ENCODE measurements around the gene OSM.

The OSM gene

GRCh38 chr22:30292069-30292970 lies 25.7 kb upstream of the OSM start:
- TF ChIP-seq ZSCAN4 (tag by site-specific recombination; IDR thresholded peaks at IDR 0.05) (no peak), ZNF600 (tag by site-specific recombination; IDR thresholded peaks at IDR 0.05) (0 out of 2 replicates have a peak, but pooled peaks have one; percentile 16)
- no peaks in the 10 kb centered on the region for H3K9me3 ChIP-seq (ENCODE audit: control insufficient read depth, insufficient read depth, low read depth, low read length)
- CTCF ChIA-PET: interaction anchor here (0.6 to 3.2 kb wide), 4 partner anchors 9 to 112 kb away, joined by 3 to 13 read pairs (median 4); no protein-coding TSS in a partner anchor
- H3K36me3 ChIP-seq (ENCODE audit: control insufficient read depth in 2 of 2, insufficient read depth in 1 of 2, low read length in 2 of 2): peaks cover 3 to 52% of the 10 kb centered on the region in 2 experiments; a peak in 2 of 3 replicates
- no peak overlapping the region for H3K27ac ChIP-seq (ENCODE audit: extremely low read depth, low read depth, low read length)
- POLR2A ChIA-PET: interaction anchor here (1.0 to 4.2 kb wide), 3 partner anchors 34 to 64 kb away, joined by 3 to 34 read pairs (median 25); partner anchors contain the start of genes CCDC157, SF3A1 and TBC1D10A
- H3K4me3 ChIP-seq (ENCODE audit: low read depth, low read length): no peak overlapping the region
- no peaks in the 10 kb centered on the region; the same call in 1 of the 2 replicates for H3K4me1 ChIP-seq (ENCODE audit: control insufficient read depth, insufficient read depth, low read length)

- ChIA-PET POLR2A (interaction anchor here (0.6 to 4.2 kb wide), 5 partner anchors 9 to 965 kb away, joined by 5 to 34 read pairs (median 7); partner anchors contain the start of genes CCDC157, SEC14L2, SF3A1 and TBC1D10A), CTCF (interaction anchor here (0.6 to 3.2 kb wide), 5 partner anchors 27 to 851 kb away, joined by 3 to 13 read pairs (median 4); no protein-coding TSS in a partner anchor)
- no peak overlapping the region for H3K4me3 ChIP-seq (ENCODE audit: low read depth, low read length)
- no peaks in the 10 kb centered on the region; the same call in 1 of the 2 replicates for H3K4me1 ChIP-seq (ENCODE audit: control insufficient read depth, insufficient read depth, low read length)
- peaks cover 0 to 48% of the 10 kb centered on the region in 2 experiments; a peak in 1 of 3 replicates for H3K36me3 ChIP-seq (ENCODE audit: control insufficient read depth in 2 of 2, insufficient read depth in 1 of 2, low read length in 2 of 2)
- H3K9me3 ChIP-seq (ENCODE audit: control insufficient read depth, insufficient read depth, low read depth, low read length): no peaks in the 10 kb centered on the region
- H3K27ac ChIP-seq (ENCODE audit: extremely low read depth, low read depth, low read length): no peak overlapping the region
- TF ChIP-seq ZNF416 (tag by site-specific recombination; IDR thresholded peaks at IDR 0.05) (no peak), PRDM6 (tag by site-specific recombination; IDR thresholded peaks at IDR 0.05) (no peak), EGR2 (tag by site-specific recombination; IDR thresholded peaks at IDR 0.05; ENCODE audit: low read depth) (no peak), ZNF704 (tag by site-specific recombination; IDR thresholded peaks at IDR 0.05) (no peak), ZNF488 (tag by site-specific recombination; IDR thresholded peaks at IDR 0.05) (no peak), ZNF585B (tag by site-specific recombination; IDR thresholded peaks at IDR 0.05) (no peak), PATZ1 (tag by site-specific recombination; IDR thresholded peaks at IDR 0.05) (peak; percentile 44; the same call in 1 of the 2 replicates), ZNF629 (tag by site-specific recombination; IDR thresholded peaks at IDR 0.05) (no peak), REST (tag by site-specific recombination; IDR thresholded peaks at IDR 0.05) (no peak), ZNF555 (tag by site-specific recombination; conservative IDR thresholded peaks at IDR 0.05) (no peak), SP7 (tag by site-specific recombination; IDR thresholded peaks at IDR 0.05) (no peak), GLIS1 (tag by site-specific recombination; IDR thresholded peaks at IDR 0.05) (peak; percentile 72), ZNF670 (tag by site-specific recombination; IDR thresholded peaks at IDR 0.05; ENCODE audit: low read depth) (no peak), KLF17 (tag by site-specific recombination; IDR thresholded peaks at IDR 0.05) (0 out of 2 replicates have a peak, but pooled peaks have one; percentile 35)
These were observed 24.6 kb upstream of the OSM start for GRCh38 chr22:30291058-30291892.
